Heart right ventricle (tissue), 16 donors: Measurements from ENCODE around the gene TEX2. TPM values are rescaled to one million over a fixed set of nuclear protein-coding genes. Genes with fewer than 3 reads are reported as not detected.
"Not testable (repeated sequence)": the region's sequence is repeated elsewhere in the genome, so short reads cannot be mapped to it uniquely, and the experiment has no call there.

Experiments
- ATAC-seq, 8 donors: fragments of 200-7000 bp; cut with Tn5 transposase; one replicate each; pipeline ENCODE4 v1.9.1; 2020; ENCODE audit warnings: mild to moderate bottlenecking in 8 of 8, moderate library complexity in 8 of 8, moderate number of reproducible peaks in 1 of 8
- DNase-seq, 2 donors: peaks; one replicate each; pipeline ENCODE4 v3.0.0-alpha.2; 2020
- H3K27ac ChIP-seq, 10 donors: fragments of 200-600 bp; sonication (generic) in 2 of 10; one replicate each; pipeline versions ENCODE4 v1.5.0 to v1.8.0; 2020 to 2022; ENCODE audit warnings: mild to moderate bottlenecking in 3 of 10
- H3K27me3 ChIP-seq, 7 donors: fragments of 200-600 bp; one replicate each; pipeline ENCODE4 v1.8.0; 2021 to 2022; ENCODE audit warnings: mild to moderate bottlenecking in 2 of 7
- H3K36me3 ChIP-seq, 9 donors: fragments of 200-600 bp; sonication (generic) in 1 of 9; one replicate each; pipeline versions ENCODE4 v1.5.0 to v1.8.0; 2020 to 2022; ENCODE audit warnings: mild to moderate bottlenecking in 2 of 9
- H3K4me1 ChIP-seq, 9 donors: fragments of 200-600 bp; sonication (generic) in 1 of 9; one replicate each; pipeline versions ENCODE4 v1.5.0 to v1.8.0; 2020 to 2022; ENCODE audit warnings: mild to moderate bottlenecking in 4 of 9
- H3K4me3 ChIP-seq, 10 donors: fragments of 200-600 bp; sonication (generic) in 2 of 10; one replicate each; pipeline versions ENCODE4 v1.5.0 to v1.8.0; 2020 to 2022; ENCODE audit warnings: mild to moderate bottlenecking in 7 of 10, moderate library complexity in 2 of 10
- H3K9me3 ChIP-seq, 11 donors: fragments of 200-600 bp in 10 of 11; sonication (generic) in 2 of 11; one replicate each; pipeline versions ENCODE4 v1.5.0 to v1.8.0; 2013 to 2022; ENCODE audit warnings: mild to moderate bottlenecking in 2 of 11, control low read depth in 1 of 11, moderate library complexity in 1 of 11
- CTCF ChIP-seq, 9 donors: fragments of 200-600 bp; sonication (generic) in 2 of 9; IDR thresholded peaks; one replicate each; pipeline versions ENCODE4 v1.5.0 to v1.8.0; 2021 to 2022; ENCODE audit warnings: antibody characterized with exemption in 9 of 9, mild to moderate bottlenecking in 5 of 9, moderate library complexity in 1 of 9
- WGBS, 2 donors: extraction: QIAGEN DNeasy Blood & Tissue Kit; methylation state at CpG; one replicate each; pipeline ENCODE4 v1.1.7; 2013; ENCODE audit warnings: inconsistent platforms in 1 of 2; 5-methylcytosine and 5-hydroxymethylcytosine counted together
- intact Hi-C, 10 donors: fragments of 100-400 bp; cut with DNase I; formaldehyde crosslinking; loops; one replicate each; pipeline versions ENCODE4 v1.11.1 to v1.14.2; 2022
- polyA plus RNA-seq, 2 donors: library from polyadenylated mRNA; stranded (reverse); fragments of 200-250 nt; gene quantifications; one replicate each; pipeline ENCODE4 v1.2.3, GENCODE V29; 2013
- total RNA-seq, 10 donors: library from RNA; stranded (reverse); fragmentation: NEBNext Ultra II Directional in 3 of 10; extraction: Animal tissue kit (Norgen Biotek cat#: 25700) in 3 of 10; gene quantifications; one replicate each; pipeline versions ENCODE4 v1.2.1 to v1.2.4, GENCODE V29; 2021 to 2023
- donor health status: Arrhythmogenic right ventricular cardiomyopathy.
- donor health status: ischemic (EF 13 %, LVEDD 7.1; RV severe dilation, severe dysfunction).
- donor health status: healthy with polysubstance abuse.
- donor health status: DM: no; HTN: yes; CAD: no.
- donor health status: DM: no; HTN: no; CAD: no.
- donor health status: ischemic (EF 25% LVEDD 6.9; RV normal size, moderate dysfunction).
- donor health status: ischemic (EF 25% LVEDD 5.7; RV mildly dilated, moderate dysfunction).
- donor health status: healthy.
- donor health status: DM: yes; HTN: yes; CAD: no.
- donor health status: Ischemic cardiomyopathy.
- donor health status: ischemic (EF 35%, LVEDD 5.7; RV mildly dilated, moderate dysfunction).
- donor health status: nonischemic (EF 11% LVEDD 7.7; RV severe dilation, severe dysfunction).
- donor health status: DM: yes; HTN: yes; CAD: no.
- donor health status: PGD.
- donor health status: ischemic (EF 29% LVEDD 5.4; RV normal size, mild dysfunction).
- donor health status: nonischemic (EF 23%, LVEDD 6.1; RV moderate dilation, normal function).

TEX2 gene
- total and polyA plus RNA-seq, 12 donors = 15.9 to 60.5 (median 54.5) TPM

- WGBS, 2 donors = 72 to 76% methylated on average over 4 of the region's 4 CpGs
- H3K9me3 ChIP-seq = no peaks in the 10 kb centered on the region
- no peaks in the 10 kb centered on the region for H3K27me3 ChIP-seq
- DNase-seq (no peak), ATAC-seq (no peak)
- no peak overlapping the region for H3K27ac ChIP-seq
- H3K4me3 ChIP-seq = no peak overlapping the region
- no peaks in the 10 kb centered on the region for H3K36me3 ChIP-seq
- peaks cover 0 to 24% (median 13%) of the 10 kb centered on the region in 9 donors for H3K4me1 ChIP-seq
- intact Hi-C loops = no loop called here
- TF ChIP-seq CTCF (IDR thresholded peaks at IDR 0.05) = no peak
Observed at GRCh38 chr17:64223931-64224629, 39.0 kb downstream of the TEX2 start.

GRCh38 chr17:64223283-64223682 lies 39.8 kb downstream of the TEX2 start:
- H3K4me3 ChIP-seq = no peak overlapping the region
- TF ChIP-seq CTCF (IDR thresholded peaks at IDR 0.05) = no peak
- ATAC-seq = no peak
- DNase-seq = no peak
- H3K27ac ChIP-seq = no peak overlapping the region
- intact Hi-C loops = no loop called here
- no peaks in the 10 kb centered on the region for H3K27me3 ChIP-seq
- H3K36me3 ChIP-seq = no peaks in the 10 kb centered on the region
- WGBS, 2 donors = 54 to 60% methylated on average over 2 of the region's 2 CpGs
- H3K4me1 ChIP-seq = peaks cover 0 to 25% (median 15%) of the 10 kb centered on the region in 9 donors
- H3K9me3 ChIP-seq = no peaks in the 10 kb centered on the region

GRCh38 chr17:64221679-64222078 lies 41.4 kb downstream of the TEX2 start:
- no peak for TF ChIP-seq CTCF (IDR thresholded peaks at IDR 0.05)
- intact Hi-C loops = no loop called here

GRCh38 chr17:64220604-64221003 lies 42.5 kb downstream of the TEX2 start:
- peaks cover 15 to 47% (median 39%) of the 10 kb centered on the region in 9 donors for H3K4me1 ChIP-seq
- H3K36me3 ChIP-seq, H3K9me3 ChIP-seq, DNase-seq, H3K27me3 ChIP-seq, ATAC-seq, H3K4me3 ChIP-seq, H3K27ac ChIP-seq, intact Hi-C loops: not testable (repeated sequence)
- WGBS, 2 donors = 94 to 96% methylated on average over 1 of the region's 1 CpG

More at GRCh38 chr17:64221679-64222078, 41.4 kb downstream of the TEX2 start:
- Histone ChIP-seq H3K9me3 (no peaks in the 10 kb centered on the region), H3K4me3 (no peak overlapping the region), H3K4me1 (peaks cover 6 to 41% (median 28%) of the 10 kb centered on the region in 9 donors), H3K36me3 (no peaks in the 10 kb centered on the region), H3K27ac (no peak overlapping the region), H3K27me3 (no peaks in the 10 kb centered on the region)
- no peak for DNase-seq
- no peak for ATAC-seq
- 63 to 68% methylated on average over 1 of the region's 1 CpG for WGBS, 2 donors

- H3K27me3 ChIP-seq = no peaks in the 10 kb centered on the region
- peaks cover 18 to 56% (median 50%) of the 10 kb centered on the region in 9 donors for H3K4me1 ChIP-seq
- no peaks in the 10 kb centered on the region for H3K36me3 ChIP-seq
- ATAC-seq = peak in 3 of 8 donors; percentile 6 to 45 (median 35)
- no peak for TF ChIP-seq CTCF (IDR thresholded peaks at IDR 0.05)
- no peaks in the 10 kb centered on the region for H3K9me3 ChIP-seq
- intact Hi-C loops = loop anchor here in 4 of 10 donors (5.0 to 10.0 kb wide), 4 partner anchors 43 to 67 kb away; partner anchors contain the start of gene TEX2 (in 3 of the 4)
- H3K4me3 ChIP-seq = no peak overlapping the region
- H3K27ac ChIP-seq = peak overlapping the region in 3 of 10 donors; percentile 11 to 29 (median 11)
- 77 to 82% methylated on average over 2 of the region's 2 CpGs for WGBS, 2 donors
- DNase-seq = no peak
Observed at GRCh38 chr17:64219571-64219970, 43.5 kb downstream of the TEX2 start.
